ENCODE data around the gene NMRK2.

NMRK2 gene

GRCh38 chr19:3978145-3978544 lies 45.3 kb downstream of the NMRK2 start:
- H3K4me1 ChIP-seq (ENCODE audit: control insufficient read depth in 2 of 2, insufficient read depth in 1 of 2, low read depth in 1 of 2, low read length in 2 of 2), result no peaks in the 10 kb centered on the region
- no peak overlapping the region for H3K18ac ChIP-seq (ENCODE audit: low read length)
- no peak overlapping the region for H3K9ac ChIP-seq (ENCODE audit: low read depth, low read length, poor library complexity)
- no peaks in the 10 kb centered on the region for H3K27me3 ChIP-seq (ENCODE audit: control insufficient read depth in 3 of 3, insufficient read depth in 3 of 3, low read depth in 1 of 3, low read length in 3 of 3)
- WGBS, 2 donors (ENCODE audit: extremely low coverage in 2 of 2, insufficient read length in 2 of 2, insufficient replicate concordance in 1 of 2), result no CpG with 5 or more reads among the region's 19 CpGs
- H3K9me3 ChIP-seq (replicated peaks in 1 of 2; ENCODE audit: control insufficient read depth in 2 of 2, insufficient read depth in 1 of 2, low read depth in 1 of 2, low read length in 2 of 2), result no peaks in the 10 kb centered on the region
- no peak overlapping the region for H3K4ac ChIP-seq (ENCODE audit: low read length)
- no peak overlapping the region for H3K14ac ChIP-seq (ENCODE audit: low read length)
- no peak overlapping the region for H3K4me3 ChIP-seq (ENCODE audit: low read length in 2 of 2)
- no peak overlapping the region for H3K23ac ChIP-seq (ENCODE audit: low read depth, low read length, poor library complexity)
- DNase-seq (ENCODE audit: low spot score), result no peak
- no peak overlapping the region for H2BK15ac ChIP-seq (ENCODE audit: low read length)
- H2BK120ac ChIP-seq (ENCODE audit: low read depth, low read length), result no peak overlapping the region
- H2BK12ac ChIP-seq (ENCODE audit: low read length), result no peak overlapping the region
- H3K27ac ChIP-seq (replicated peaks; ENCODE audit: low read length), result no peak overlapping the region
- H2AK5ac ChIP-seq (ENCODE audit: low read depth, low read length), result no peak overlapping the region
- H2BK5ac ChIP-seq (ENCODE audit: low read length), result no peak overlapping the region
- H4K8ac ChIP-seq (ENCODE audit: low read depth, low read length), result no peak overlapping the region
- H3K36me3 ChIP-seq (replicated peaks in 1 of 2; ENCODE audit: control insufficient read depth in 2 of 2, insufficient read depth in 2 of 2, low read length in 2 of 2), result peaks cover 75 to 80% of the 10 kb centered on the region in 2 donors
- H4K91ac ChIP-seq (ENCODE audit: low read depth, low read length, poor library complexity), result no peak overlapping the region
- no peak overlapping the region for H3K4me2 ChIP-seq (ENCODE audit: insufficient read depth, low read length, poor library complexity, severe bottlenecking)
- peaks cover 40% of the 10 kb centered on the region for H3K79me1 ChIP-seq (ENCODE audit: low read depth, low read length)
- no peak overlapping the region for H2AFZ ChIP-seq (ENCODE audit: low read length)

GRCh38 chr19:3979289-3979673 lies 46.4 kb downstream of the NMRK2 start:
- peaks cover 7 to 8% of the 10 kb centered on the region in 2 donors for H3K4me1 ChIP-seq (ENCODE audit: control insufficient read depth in 2 of 2, insufficient read depth in 1 of 2, low read depth in 1 of 2, low read length in 2 of 2)
- no peak overlapping the region for H3K4ac ChIP-seq (ENCODE audit: low read length)
- peak overlapping the region; percentile 13 for H3K18ac ChIP-seq (ENCODE audit: low read length)
- no peak for DNase-seq (ENCODE audit: low spot score)
- H4K8ac ChIP-seq (ENCODE audit: low read depth, low read length), result no peak overlapping the region
- H3K23ac ChIP-seq (ENCODE audit: low read depth, low read length, poor library complexity), result peak overlapping the region; percentile 25
- H3K9me3 ChIP-seq (replicated peaks in 1 of 2; ENCODE audit: control insufficient read depth in 2 of 2, insufficient read depth in 1 of 2, low read depth in 1 of 2, low read length in 2 of 2), result no peaks in the 10 kb centered on the region
- no peak overlapping the region for H2AK5ac ChIP-seq (ENCODE audit: low read depth, low read length)
- peaks cover 87 to 91% of the 10 kb centered on the region in 2 donors for H3K36me3 ChIP-seq (replicated peaks in 1 of 2; ENCODE audit: control insufficient read depth in 2 of 2, insufficient read depth in 2 of 2, low read length in 2 of 2)
- H3K9ac ChIP-seq (ENCODE audit: low read depth, low read length, poor library complexity), result no peak overlapping the region
- peaks cover 47% of the 10 kb centered on the region for H3K79me1 ChIP-seq (ENCODE audit: low read depth, low read length)
- H3K4me3 ChIP-seq (ENCODE audit: low read length in 2 of 2), result no peak overlapping the region
- no peak overlapping the region for H2BK5ac ChIP-seq (ENCODE audit: low read length)
- WGBS, 2 donors (ENCODE audit: extremely low coverage in 2 of 2, insufficient read length in 2 of 2, insufficient replicate concordance in 1 of 2), result no CpG with 5 or more reads among the region's 18 CpGs
- no peak overlapping the region for H2AFZ ChIP-seq (ENCODE audit: low read length)
- no peak overlapping the region for H2BK120ac ChIP-seq (ENCODE audit: low read depth, low read length)
- H3K4me2 ChIP-seq (ENCODE audit: insufficient read depth, low read length, poor library complexity, severe bottlenecking), result no peak overlapping the region
- H4K91ac ChIP-seq (ENCODE audit: low read depth, low read length, poor library complexity), result no peak overlapping the region
- no peak overlapping the region for H3K14ac ChIP-seq (ENCODE audit: low read length)
- no peak overlapping the region for H2BK15ac ChIP-seq (ENCODE audit: low read length)
- no peak overlapping the region for H3K27ac ChIP-seq (replicated peaks; ENCODE audit: low read length)
- no peaks in the 10 kb centered on the region for H3K27me3 ChIP-seq (ENCODE audit: control insufficient read depth in 3 of 3, insufficient read depth in 3 of 3, low read depth in 1 of 3, low read length in 3 of 3)
- no peak overlapping the region for H2BK12ac ChIP-seq (ENCODE audit: low read length)

GRCh38 chr19:3979674-3980352 lies 46.9 kb downstream of the NMRK2 start:
- H4K91ac ChIP-seq (ENCODE audit: low read depth, low read length, poor library complexity), result no peak overlapping the region
- DNase-seq (ENCODE audit: low spot score), result no peak
- H2BK15ac ChIP-seq (ENCODE audit: low read length), result no peak overlapping the region
- H2AK5ac ChIP-seq (ENCODE audit: low read depth, low read length), result peak overlapping the region; percentile 53
- no peak overlapping the region for H2BK120ac ChIP-seq (ENCODE audit: low read depth, low read length)
- H3K9me3 ChIP-seq (replicated peaks in 1 of 2; ENCODE audit: control insufficient read depth in 2 of 2, insufficient read depth in 1 of 2, low read depth in 1 of 2, low read length in 2 of 2), result no peaks in the 10 kb centered on the region
- peaks cover 87 to 96% of the 10 kb centered on the region in 2 donors for H3K36me3 ChIP-seq (replicated peaks in 1 of 2; ENCODE audit: control insufficient read depth in 2 of 2, insufficient read depth in 2 of 2, low read length in 2 of 2)
- H3K27ac ChIP-seq (replicated peaks; ENCODE audit: low read length), result no peak overlapping the region
- H3K4me2 ChIP-seq (ENCODE audit: insufficient read depth, low read length, poor library complexity, severe bottlenecking), result no peak overlapping the region
- WGBS, 2 donors (ENCODE audit: extremely low coverage in 2 of 2, insufficient read length in 2 of 2, insufficient replicate concordance in 1 of 2), result no CpG with 5 or more reads among the region's 25 CpGs
- H3K23ac ChIP-seq (ENCODE audit: low read depth, low read length, poor library complexity), result peak overlapping the region; percentile 25
- H3K4ac ChIP-seq (ENCODE audit: low read length), result no peak overlapping the region
- H2AFZ ChIP-seq (ENCODE audit: low read length), result no peak overlapping the region
- H2BK5ac ChIP-seq (ENCODE audit: low read length), result peak overlapping the region; percentile 42
- no peaks in the 10 kb centered on the region for H3K27me3 ChIP-seq (ENCODE audit: control insufficient read depth in 3 of 3, insufficient read depth in 3 of 3, low read depth in 1 of 3, low read length in 3 of 3)
- H3K4me1 ChIP-seq (ENCODE audit: control insufficient read depth in 2 of 2, insufficient read depth in 1 of 2, low read depth in 1 of 2, low read length in 2 of 2), result peaks cover 7 to 10% of the 10 kb centered on the region in 2 donors
- H3K18ac ChIP-seq (ENCODE audit: low read length), result no peak overlapping the region
- H3K9ac ChIP-seq (ENCODE audit: low read depth, low read length, poor library complexity), result peak overlapping the region; percentile 35
- no peak overlapping the region for H3K14ac ChIP-seq (ENCODE audit: low read length)
- H4K8ac ChIP-seq (ENCODE audit: low read depth, low read length), result peak overlapping the region; percentile 76
- H3K4me3 ChIP-seq (ENCODE audit: low read length in 2 of 2), result no peak overlapping the region
- peaks cover 47% of the 10 kb centered on the region for H3K79me1 ChIP-seq (ENCODE audit: low read depth, low read length)
- no peak overlapping the region for H2BK12ac ChIP-seq (ENCODE audit: low read length)

GRCh38 chr19:3980353-3981251 lies 47.7 kb downstream of the NMRK2 start:
- Histone ChIP-seq H2BK120ac (ENCODE audit: low read depth, low read length) (no peak overlapping the region), H3K18ac (ENCODE audit: low read length) (no peak overlapping the region), H3K4ac (ENCODE audit: low read length) (no peak overlapping the region), H3K79me1 (ENCODE audit: low read depth, low read length) (peaks cover 47% of the 10 kb centered on the region), H2BK12ac (ENCODE audit: low read length) (no peak overlapping the region), H3K27ac (replicated peaks; ENCODE audit: low read length) (no peak overlapping the region), H2AK5ac (ENCODE audit: low read depth, low read length) (no peak overlapping the region), H4K8ac (ENCODE audit: low read depth, low read length) (peak overlapping the region; percentile 6), H2AFZ (ENCODE audit: low read length) (no peak overlapping the region), H3K27me3 (ENCODE audit: control insufficient read depth in 3 of 3, insufficient read depth in 3 of 3, low read depth in 1 of 3, low read length in 3 of 3) (no peaks in the 10 kb centered on the region), H3K14ac (ENCODE audit: low read length) (no peak overlapping the region), H3K9ac (ENCODE audit: low read depth, low read length, poor library complexity) (peak overlapping the region; percentile 54), H4K91ac (ENCODE audit: low read depth, low read length, poor library complexity) (no peak overlapping the region), H3K4me3 (ENCODE audit: low read length in 2 of 2) (no peak overlapping the region), H2BK15ac (ENCODE audit: low read length) (no peak overlapping the region), H2BK5ac (ENCODE audit: low read length) (peak overlapping the region; percentile 49), H3K9me3 (replicated peaks in 1 of 2; ENCODE audit: control insufficient read depth in 2 of 2, insufficient read depth in 1 of 2, low read depth in 1 of 2, low read length in 2 of 2) (no peaks in the 10 kb centered on the region), H3K36me3 (replicated peaks in 1 of 2; ENCODE audit: control insufficient read depth in 2 of 2, insufficient read depth in 2 of 2, low read length in 2 of 2) (peaks cover 84 to 90% of the 10 kb centered on the region in 2 donors), H3K4me2 (ENCODE audit: insufficient read depth, low read length, poor library complexity, severe bottlenecking) (no peak overlapping the region), H3K23ac (ENCODE audit: low read depth, low read length, poor library complexity) (peak overlapping the region; percentile 10), H3K4me1 (ENCODE audit: control insufficient read depth in 2 of 2, insufficient read depth in 1 of 2, low read depth in 1 of 2, low read length in 2 of 2) (peaks cover 7 to 11% of the 10 kb centered on the region in 2 donors)
- WGBS, 2 donors (ENCODE audit: extremely low coverage in 2 of 2, insufficient read length in 2 of 2, insufficient replicate concordance in 1 of 2), result no CpG with 5 or more reads among the region's 31 CpGs
- no peak for DNase-seq (ENCODE audit: low spot score)
